Measurements from ENCODE around the gene COL12A1.
"Not testable (repeated sequence)": the region's sequence is repeated elsewhere in the genome, so short reads cannot be mapped to it uniquely, and the experiment has no call there.

COL12A1 gene

GRCh38 chr6:75211920-75212590 is 6.2 kb upstream of the COL12A1 start:
- no peak for DNase-seq

DNA sequence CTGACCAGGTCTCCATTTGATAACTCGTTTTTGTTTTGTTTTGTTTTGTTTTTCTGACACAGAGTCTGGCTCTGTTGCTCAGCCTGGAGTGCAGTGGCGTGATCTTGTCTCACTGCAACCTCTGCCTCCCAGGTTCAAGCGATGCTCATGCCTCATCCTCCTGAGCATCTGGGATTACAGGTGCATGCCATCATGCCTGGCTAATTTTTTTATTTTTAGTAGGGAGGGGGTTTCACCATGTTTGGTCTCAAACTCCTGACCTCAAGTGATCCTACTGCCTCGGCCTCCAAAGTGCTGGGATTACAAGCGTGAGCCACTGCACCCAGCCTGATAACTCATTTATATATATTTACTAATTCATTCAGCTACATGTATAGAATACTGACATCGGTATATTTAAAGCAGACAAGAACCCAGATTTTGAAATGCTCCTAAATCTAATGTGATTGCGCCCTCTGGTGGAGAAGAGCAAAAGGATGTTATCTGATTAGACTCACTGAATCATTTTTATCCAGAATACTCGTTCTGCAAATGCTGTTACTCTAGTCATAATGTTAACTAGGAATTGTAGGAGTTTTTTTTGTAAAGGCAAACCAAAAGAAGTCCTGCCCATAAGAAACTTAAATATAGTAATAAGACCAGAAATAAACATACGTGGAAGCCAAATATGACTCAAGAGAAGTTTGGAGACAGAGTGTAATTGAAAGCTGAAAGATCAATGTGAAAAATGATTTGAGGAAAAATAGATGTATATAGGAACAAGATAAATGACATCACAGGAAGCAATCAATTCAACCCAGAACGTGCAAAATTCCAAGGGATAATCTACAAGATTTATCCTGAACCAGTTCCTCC is 5.3 kb upstream of the COL12A1 start:
- no peak for DNase-seq

DNA sequence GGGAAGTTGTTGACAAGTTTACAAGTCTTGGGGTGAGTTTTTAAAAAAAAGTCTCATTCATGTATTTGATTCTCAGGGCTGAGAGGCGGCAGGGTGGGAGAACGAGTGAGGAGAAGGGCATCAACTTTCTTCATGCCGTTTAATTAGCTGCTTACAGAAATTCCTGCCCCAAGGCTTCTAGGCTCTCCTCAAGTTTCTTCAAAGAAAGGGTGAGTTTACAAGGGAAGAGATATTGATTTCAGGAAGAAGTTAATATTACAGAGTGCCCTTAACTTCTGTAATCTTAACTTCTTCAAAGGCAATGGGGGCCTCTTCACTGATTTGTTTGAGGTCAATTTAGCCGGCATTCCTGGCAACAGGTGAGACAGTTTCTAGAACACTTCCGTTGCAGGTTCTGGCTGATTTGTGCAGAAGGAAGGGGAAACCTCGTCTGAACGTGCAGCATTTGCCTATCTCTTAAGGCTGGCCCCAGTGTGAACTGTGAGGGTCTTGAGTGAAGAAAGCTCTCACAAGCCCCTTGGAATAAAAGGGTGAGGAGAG is 3.4 kb upstream of the COL12A1 start:
- DNase-seq: no peak

GRCh38 chr6:75208298-75209183 is 2.7 kb upstream of the COL12A1 start:
- DNase-seq: peak; percentile 94

- peak; percentile 60 for DNase-seq
Measured at GRCh38 chr6:75206576-75207342, 906 bp upstream of the COL12A1 start.

DNA sequence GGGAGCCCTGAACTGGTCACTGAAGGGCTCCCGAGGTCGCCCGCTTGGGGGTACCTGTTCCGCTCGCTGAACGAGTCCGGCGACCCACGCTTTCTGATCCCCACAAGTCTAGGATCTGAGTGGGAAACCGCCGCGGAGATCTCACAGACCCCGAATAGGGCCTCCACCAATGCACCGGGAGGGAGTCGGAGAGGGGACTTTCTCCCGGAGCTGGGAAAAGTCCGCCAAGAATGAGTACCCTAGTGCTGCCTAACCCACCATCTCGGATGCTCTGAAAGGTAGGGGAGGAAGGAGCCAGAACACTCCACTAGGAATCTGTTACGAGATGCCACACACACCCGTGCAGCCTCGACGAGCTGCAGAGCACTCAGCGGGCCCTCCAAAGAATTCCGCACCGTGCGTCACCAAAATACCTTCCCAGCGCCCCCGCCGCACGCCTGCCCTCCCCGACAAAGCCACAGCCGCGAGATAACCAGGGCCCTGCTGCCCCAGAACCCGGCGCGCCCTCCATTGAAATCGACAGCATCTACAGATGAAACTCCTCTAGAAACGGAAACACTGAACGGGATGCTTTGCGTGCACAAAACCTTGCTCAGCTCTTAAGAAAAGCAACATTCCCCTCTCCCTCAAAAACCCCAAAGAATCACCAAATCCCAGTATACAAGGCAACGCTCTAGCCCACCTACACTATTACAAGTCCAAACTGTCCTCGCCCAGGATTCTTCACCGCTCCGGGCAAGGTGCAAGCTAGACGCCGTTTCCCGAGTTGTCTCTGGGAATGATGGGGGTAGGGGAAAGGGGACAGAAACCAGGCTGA is 686 bp downstream of the COL12A1 start:
- peak; percentile 62 for DNase-seq

DNA sequence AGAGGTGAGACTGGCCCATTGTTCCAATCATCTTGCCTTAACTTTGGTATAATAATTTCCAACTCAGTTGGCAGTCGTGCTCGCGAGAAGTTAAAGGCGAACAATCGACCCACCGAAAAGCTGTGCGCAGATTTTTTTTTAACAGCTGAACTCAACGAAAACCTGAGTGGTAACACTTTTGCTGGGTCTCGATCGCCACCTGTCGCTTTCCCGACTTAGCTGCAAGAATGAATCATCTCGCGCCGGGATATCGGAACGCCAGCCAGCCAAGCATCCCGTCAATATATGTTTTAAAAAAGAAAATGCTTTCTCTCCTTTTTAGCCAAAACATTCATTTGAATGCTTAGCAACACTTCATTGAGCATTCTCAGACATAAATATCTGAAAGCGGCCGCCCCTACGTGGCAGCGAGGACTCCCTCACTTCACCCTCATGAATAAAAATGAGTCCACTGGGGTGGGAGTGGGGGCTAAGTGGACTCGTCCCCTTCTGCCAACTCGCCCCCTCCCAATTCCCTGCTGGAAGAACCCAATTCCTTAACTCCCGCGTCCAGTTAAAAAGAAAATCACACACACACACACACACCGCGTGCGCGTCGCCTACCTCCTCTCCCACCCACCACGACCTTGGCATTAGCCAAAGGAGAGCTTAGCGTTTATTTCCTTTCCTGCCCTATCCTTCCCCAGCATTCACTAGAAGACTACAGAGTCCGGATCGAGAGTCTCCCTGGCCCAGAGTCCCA is 1.5 kb downstream of the COL12A1 start:
- DNase-seq: peak; percentile 68

DNA sequence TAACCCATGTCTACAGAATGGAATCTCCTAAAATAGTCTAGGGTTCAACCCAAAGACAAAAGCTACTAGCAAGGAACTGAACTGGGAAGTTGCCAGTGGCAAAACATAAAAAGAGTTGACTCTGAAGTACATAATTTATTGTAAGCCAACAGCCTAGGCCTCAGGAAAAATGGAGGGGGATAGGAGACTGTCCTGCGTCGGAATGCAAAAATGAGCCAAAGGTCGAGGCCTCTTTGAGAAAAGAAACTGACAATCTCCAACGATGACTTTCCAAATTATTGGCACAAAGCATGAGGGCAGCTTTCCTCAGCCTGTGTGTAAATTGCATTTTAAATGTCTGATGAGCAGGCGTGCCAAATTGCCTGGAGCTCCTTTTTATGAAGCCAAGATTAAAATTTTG is 2.1 kb downstream of the COL12A1 start:
- DNase-seq: no peak

DNA sequence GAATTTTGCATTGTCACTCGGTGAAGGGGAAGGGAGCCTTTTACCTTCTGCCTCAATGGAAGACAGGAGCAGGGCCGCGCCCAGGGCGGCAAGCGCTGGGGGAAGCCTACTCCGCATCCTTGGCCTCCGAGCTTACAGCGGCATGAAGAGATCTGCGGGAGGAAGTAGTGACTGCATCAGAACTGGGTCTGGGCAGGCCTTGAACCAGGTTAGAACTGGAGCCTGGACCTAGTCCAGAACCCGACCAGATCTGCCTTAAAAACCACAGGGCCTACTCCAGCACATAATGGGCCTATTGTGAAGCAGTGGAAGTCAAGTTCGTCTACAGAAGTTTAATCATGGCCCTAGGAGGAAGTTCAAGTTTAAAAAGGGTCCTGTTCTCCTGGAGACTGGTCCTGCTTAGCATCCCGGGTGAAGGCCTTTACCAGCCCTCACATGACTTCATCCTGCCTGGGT is 3.1 kb downstream of the COL12A1 start:
- DNase-seq: no peak

- DNase-seq: no peak
Measured at GRCh38 chr6:75201901-75202672, 3.8 kb downstream of the COL12A1 start.

DNA sequence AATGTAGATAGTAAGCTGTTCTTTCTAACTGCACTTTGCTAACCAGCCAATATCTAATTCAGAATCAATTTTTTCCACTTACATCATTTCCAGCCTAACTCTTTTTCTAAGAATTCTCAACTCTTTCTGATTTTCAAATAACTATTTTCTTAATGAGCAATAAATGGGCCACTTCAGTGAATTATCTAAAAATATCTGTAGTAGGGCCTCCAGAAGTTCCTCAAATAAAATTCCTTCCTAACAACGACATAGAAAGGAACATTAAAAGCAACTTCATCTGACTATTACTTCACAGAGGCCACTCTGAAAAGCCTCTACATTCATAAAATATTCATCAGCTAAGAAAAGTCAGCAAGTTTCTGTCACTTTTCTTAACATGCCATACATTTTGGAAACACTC is 4.8 kb downstream of the COL12A1 start:
- DNase-seq: no peak

- no peak for DNase-seq
Measured at GRCh38 chr6:75199889-75200288, 6.0 kb downstream of the COL12A1 start.

DNA sequence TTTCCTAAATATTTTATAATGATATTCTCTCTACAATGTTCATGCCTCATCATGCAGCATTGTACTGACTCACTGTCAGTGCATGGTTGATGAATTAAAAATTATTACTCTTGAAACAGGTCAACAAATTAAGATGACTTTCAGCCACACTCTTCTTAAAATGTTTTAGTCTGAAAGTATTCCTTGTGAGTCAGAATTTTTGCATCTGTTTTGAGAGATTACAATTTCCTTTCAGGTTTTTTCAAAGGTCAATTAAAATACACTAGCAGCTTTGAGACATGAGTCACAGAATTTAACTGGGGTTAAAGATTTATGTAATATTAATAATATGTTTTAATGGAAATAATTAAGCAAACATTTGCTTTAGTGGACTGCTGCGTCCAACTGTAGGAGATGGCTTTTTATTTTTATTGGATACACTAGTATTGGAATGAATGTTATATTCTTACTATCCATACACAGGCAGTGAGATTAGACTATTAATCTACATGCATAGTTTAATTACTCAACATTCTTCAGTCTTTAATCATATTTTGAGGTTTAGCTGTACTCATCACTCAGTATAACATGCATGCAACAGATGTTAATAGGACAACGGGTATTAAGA is 9.7 kb downstream of the COL12A1 start:
- no peak for DNase-seq

- DNase-seq: no peak
Measured at GRCh38 chr6:75188221-75188925, 17.5 kb downstream of the COL12A1 start.

DNA sequence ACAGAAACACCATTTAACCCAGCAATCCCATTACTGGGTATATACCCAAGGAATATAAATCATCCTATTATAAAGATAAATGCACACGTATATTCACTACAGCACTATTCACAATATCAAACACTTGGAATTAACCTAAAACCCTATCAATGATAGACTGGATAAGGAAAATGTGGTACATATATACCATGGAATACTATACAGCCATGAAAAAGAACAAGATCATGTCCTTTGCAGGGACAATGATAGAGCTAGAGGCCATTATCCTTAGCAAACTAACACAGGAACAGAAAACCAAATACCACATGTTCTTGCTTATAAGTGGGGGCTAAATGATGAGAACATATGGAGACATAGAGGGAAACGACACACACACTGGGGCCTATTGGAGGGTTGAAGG is 19.3 kb downstream of the COL12A1 start:
- not testable (repeated sequence) for DNase-seq

GRCh38 chr6:75183099-75183541 is 22.7 kb downstream of the COL12A1 start:
- no peak for DNase-seq

GRCh38 chr6:75180864-75181263 is 25.0 kb downstream of the COL12A1 start:
- no peak for DNase-seq

GRCh38 chr6:75178757-75179156 is 27.1 kb downstream of the COL12A1 start:
- DNase-seq: no peak

Measured in activated CD8-positive, alpha-beta memory T cell treated with anti-CD3 and anti-CD28 coated beads for 24 hours (primary cell).